Mucosa of descending colon (tissue), 3 donors: ENCODE measurements around the gene RGS7. TPM values are rescaled to one million over a fixed set of nuclear protein-coding genes. Genes with fewer than 3 reads are reported as not detected.
"Not testable (repeated sequence)": the region's sequence is repeated elsewhere in the genome, so short reads cannot be mapped to it uniquely, and the experiment has no call there.

Source experiments
- ATAC-seq: fragments of 200-7000 bp; cut with Tn5 transposase; one replicate; pipeline ENCODE4 v1.9.1; 2020; ENCODE audit warnings: mild to moderate bottlenecking, moderate library complexity
- DNase-seq, 3 donors: peaks; one replicate each; pipeline ENCODE4 v3.0.0-alpha.2; 2020
- H3K36me3 ChIP-seq: fragments of 200-600 bp; one replicate; pipeline ENCODE4 v1.8.0; 2021; ENCODE audit warnings: low read depth, mild to moderate bottlenecking
- H3K4me1 ChIP-seq: fragments of 200-600 bp; one replicate; pipeline ENCODE4 v1.8.0; 2021; ENCODE audit warnings: low read depth, mild to moderate bottlenecking
- H3K4me3 ChIP-seq: fragments of 200-600 bp; one replicate; pipeline ENCODE4 v1.8.0; 2021; ENCODE audit warnings: mild to moderate bottlenecking
- H3K9me3 ChIP-seq: fragments of 200-600 bp; one replicate; pipeline ENCODE4 v1.8.0; 2021; ENCODE audit warnings: mild to moderate bottlenecking
- CTCF ChIP-seq: fragments of 200-600 bp; IDR thresholded peaks from one replicate; pipeline ENCODE4 v1.8.0; 2022; ENCODE audit warnings: antibody characterized with exemption, mild to moderate bottlenecking
- intact Hi-C, 2 donors: fragments of 100-400 bp; cut with DNase I in 1 of 2; cut with micrococcal nuclease in 1 of 2; formaldehyde crosslinking; loops; one replicate each; pipeline versions ENCODE4 v1.11.0 to v1.11.1; 2022; cut with DNase I, micrococcal nuclease
- total RNA-seq, 3 donors: library from RNA; stranded (reverse); fragmentation: NEBNext Ultra II Directional in 2 of 3; extraction: Animal tissue kit (Norgen Biotek cat#: 25700) in 2 of 3; gene quantifications; one replicate each; pipeline versions ENCODE4 v1.2.1 to v1.2.4, GENCODE V29; 2021 to 2023
- donor health status: DM: no; HTN: no; CAD: no; lungs with moderate emphysema.
- donor health status: DM: no; HTN: no; CAD: no.
- donor health status: DM: no; HTN: yes; CAD: no.

RGS7 gene
- total RNA-seq, 3 donors from 2014 or later = 0.51 TPM; not detected in 2

DNA sequence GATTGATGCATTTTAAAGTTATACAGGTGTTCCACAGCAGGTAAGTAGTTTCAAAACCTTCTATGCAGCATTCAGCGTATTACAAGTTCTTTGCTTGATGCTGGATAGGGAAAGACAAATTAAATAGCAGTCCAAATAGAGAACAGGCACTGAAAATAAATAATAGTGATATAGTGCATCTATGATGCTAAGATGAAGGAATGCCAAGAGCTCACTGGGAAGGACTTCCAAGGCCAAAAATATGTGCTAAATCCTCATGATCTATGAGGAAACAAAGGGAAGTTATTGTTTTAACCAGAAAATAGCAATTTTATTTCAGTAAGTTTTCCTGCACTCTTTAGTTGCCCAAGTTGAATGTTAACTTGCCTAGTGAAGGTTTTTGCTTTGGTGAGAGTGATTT lies 617.3 kb downstream of the RGS7 start:
- no peaks in the 10 kb centered on the region for H3K9me3 ChIP-seq
- no peak for TF ChIP-seq CTCF
- H3K4me1 ChIP-seq = no peaks in the 10 kb centered on the region
- H3K4me3 ChIP-seq = no peak overlapping the region
- DNase-seq = no peak
- no peaks in the 10 kb centered on the region for H3K36me3 ChIP-seq
- intact Hi-C loops = no loop called here
- no peak for ATAC-seq

GRCh38 chr1:240739139-240739538 lies 617.9 kb downstream of the RGS7 start:
- ATAC-seq (no peak), DNase-seq (no peak)
- no peak for TF ChIP-seq CTCF
- no peaks in the 10 kb centered on the region for H3K4me1 ChIP-seq
- H3K4me3 ChIP-seq = no peak overlapping the region
- intact Hi-C loops = no loop called here
- H3K9me3 ChIP-seq = no peaks in the 10 kb centered on the region
- no peaks in the 10 kb centered on the region for H3K36me3 ChIP-seq

- no peaks in the 10 kb centered on the region for H3K4me1 ChIP-seq
- ATAC-seq (no peak), DNase-seq (no peak)
- H3K4me3 ChIP-seq = no peak overlapping the region
- H3K9me3 ChIP-seq = no peaks in the 10 kb centered on the region
- no peak for TF ChIP-seq CTCF
- H3K36me3 ChIP-seq = no peaks in the 10 kb centered on the region
- intact Hi-C loops = no loop called here
Observed at GRCh38 chr1:240737766-240738265, 619.2 kb downstream of the RGS7 start.

- TF ChIP-seq CTCF = no peak
- ATAC-seq (no peak), DNase-seq (no peak)
- H3K4me1 ChIP-seq = no peaks in the 10 kb centered on the region
- no peaks in the 10 kb centered on the region for H3K9me3 ChIP-seq
- intact Hi-C loops = no loop called here
- H3K4me3 ChIP-seq = no peak overlapping the region
- H3K36me3 ChIP-seq = no peaks in the 10 kb centered on the region
Observed at GRCh38 chr1:240737298-240737697, 619.7 kb downstream of the RGS7 start.

GRCh38 chr1:240734705-240735104 lies 622.3 kb downstream of the RGS7 start:
- DNase-seq, H3K36me3 ChIP-seq, H3K4me3 ChIP-seq, H3K9me3 ChIP-seq, intact Hi-C loops, H3K4me1 ChIP-seq, ATAC-seq: not testable (repeated sequence)

- no peaks in the 10 kb centered on the region for H3K4me1 ChIP-seq
- no peaks in the 10 kb centered on the region for H3K9me3 ChIP-seq
- no peak for ATAC-seq
- no peak for DNase-seq
- intact Hi-C loops = no loop called here
- no peaks in the 10 kb centered on the region for H3K36me3 ChIP-seq
- TF ChIP-seq CTCF = no peak
- H3K4me3 ChIP-seq = no peak overlapping the region
Observed at GRCh38 chr1:240734001-240734400, 623.0 kb downstream of the RGS7 start.
